ENCODE data around the gene NBPF3. TPM values are rescaled to one million over a fixed set of nuclear protein-coding genes. Genes with fewer than 3 reads are reported as not detected.

Gene NBPF3
- total RNA-seq, 1 donor: 13.6 TPM

GRCh38 chr1:21510113-21510493, 70.2 kb downstream of the NBPF3 start:
- TF ChIP-seq, protein P1, sequence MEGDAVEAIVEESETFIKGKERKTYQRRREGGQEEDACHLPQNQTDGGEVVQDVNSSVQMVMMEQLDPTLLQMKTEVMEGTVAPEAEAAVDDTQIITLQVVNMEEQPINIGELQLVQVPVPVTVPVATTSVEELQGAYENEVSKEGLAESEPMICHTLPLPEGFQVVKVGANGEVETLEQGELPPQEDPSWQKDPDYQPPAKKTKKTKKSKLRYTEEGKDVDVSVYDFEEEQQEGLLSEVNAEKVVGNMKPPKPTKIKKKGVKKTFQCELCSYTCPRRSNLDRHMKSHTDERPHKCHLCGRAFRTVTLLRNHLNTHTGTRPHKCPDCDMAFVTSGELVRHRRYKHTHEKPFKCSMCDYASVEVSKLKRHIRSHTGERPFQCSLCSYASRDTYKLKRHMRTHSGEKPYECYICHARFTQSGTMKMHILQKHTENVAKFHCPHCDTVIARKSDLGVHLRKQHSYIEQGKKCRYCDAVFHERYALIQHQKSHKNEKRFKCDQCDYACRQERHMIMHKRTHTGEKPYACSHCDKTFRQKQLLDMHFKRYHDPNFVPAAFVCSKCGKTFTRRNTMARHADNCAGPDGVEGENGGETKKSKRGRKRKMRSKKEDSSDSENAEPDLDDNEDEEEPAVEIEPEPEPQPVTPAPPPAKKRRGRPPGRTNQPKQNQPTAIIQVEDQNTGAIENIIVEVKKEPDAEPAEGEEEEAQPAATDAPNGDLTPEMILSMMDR (IDR thresholded peaks at IDR 0.05; ENCODE audit: insufficient read depth, low read length): no peak
- DNase-seq (ENCODE audit: low read depth): no peak
- H3K4me3 ChIP-seq (ENCODE audit: low read depth, low read length): no peak overlapping the region

DNA sequence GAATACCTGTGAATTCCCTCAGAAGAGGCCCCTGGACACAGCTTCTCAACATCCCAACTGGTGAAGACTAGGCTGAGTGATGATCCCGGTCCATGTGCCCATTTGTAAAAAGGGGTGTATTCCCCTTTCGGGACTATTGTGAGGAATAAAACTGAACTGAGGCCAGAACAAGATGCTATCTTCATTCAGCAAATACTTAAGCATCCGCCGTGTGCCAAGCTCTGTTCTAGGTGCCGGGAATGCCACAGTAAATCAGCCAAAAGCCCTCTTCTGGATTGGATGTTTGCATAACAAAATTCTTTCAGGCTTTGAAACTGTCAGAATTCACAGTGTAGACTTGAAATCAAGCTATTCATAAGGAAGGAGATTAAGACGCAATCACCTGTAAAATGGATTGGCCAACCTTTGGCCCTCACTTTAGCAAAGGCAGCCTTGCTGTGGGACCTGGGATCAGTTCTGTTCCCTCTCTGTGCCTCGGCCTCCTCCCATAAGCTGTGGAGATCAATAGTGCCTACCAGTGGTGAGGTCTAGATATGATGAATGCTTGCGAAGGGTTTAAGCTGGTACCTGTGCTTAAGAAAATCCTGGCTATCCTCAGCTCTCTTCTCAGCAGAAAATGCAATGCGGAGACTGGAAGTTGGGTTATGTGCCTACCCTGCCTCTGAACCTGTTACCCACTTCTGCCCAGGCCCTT, 71.1 kb downstream of the NBPF3 start:
- H3K4me3 ChIP-seq (ENCODE audit: low read depth, low read length): no peak overlapping the region
- TF ChIP-seq, protein P1 (IDR thresholded peaks at IDR 0.05; ENCODE audit: insufficient read depth, low read length): no peak
- DNase-seq (ENCODE audit: low read depth): peak; percentile 28

- DNase-seq (ENCODE audit: low read depth): peak; percentile 97
- TF ChIP-seq, protein P1 (IDR thresholded peaks at IDR 0.05; ENCODE audit: insufficient read depth, low read length): no peak
- no peak overlapping the region for H3K4me3 ChIP-seq (ENCODE audit: low read depth, low read length)
Measured at GRCh38 chr1:21511579-21512522, 71.9 kb downstream of the NBPF3 start.

- TF ChIP-seq, protein P1 (IDR thresholded peaks at IDR 0.05; ENCODE audit: insufficient read depth, low read length): no peak
- DNase-seq (ENCODE audit: low read depth): no peak
- no peak overlapping the region for H3K4me3 ChIP-seq (ENCODE audit: low read depth, low read length)
Measured at GRCh38 chr1:21514245-21514644, 74.3 kb downstream of the NBPF3 start.

GRCh38 chr1:21517161-21517589, 77.2 kb downstream of the NBPF3 start:
- DNase-seq (ENCODE audit: low read depth): no peak
- no peak overlapping the region for H3K4me3 ChIP-seq (ENCODE audit: low read depth, low read length)
- TF ChIP-seq, protein P1 (IDR thresholded peaks at IDR 0.05; ENCODE audit: insufficient read depth, low read length): no peak

GRCh38 chr1:21517660-21518480, 77.9 kb downstream of the NBPF3 start:
- no peak for DNase-seq (ENCODE audit: low read depth)

More at GRCh38 chr1:21517660-21518480, 77.9 kb downstream of the NBPF3 start:
- TF ChIP-seq, protein P1 (IDR thresholded peaks at IDR 0.05; ENCODE audit: insufficient read depth, low read length): no peak
- H3K4me3 ChIP-seq (ENCODE audit: low read depth, low read length): no peak overlapping the region
